ENCODE measurements around the gene SBK2. TPM values are rescaled to one million over a fixed set of nuclear protein-coding genes. Genes with fewer than 3 reads are reported as not detected.
A peak's percentile ranks its signal among the peaks of the same experiment; 100 is the strongest.

The SBK2 gene
- total RNA-seq, 1 donor from 2014 or later = 4.2 TPM

DNA sequence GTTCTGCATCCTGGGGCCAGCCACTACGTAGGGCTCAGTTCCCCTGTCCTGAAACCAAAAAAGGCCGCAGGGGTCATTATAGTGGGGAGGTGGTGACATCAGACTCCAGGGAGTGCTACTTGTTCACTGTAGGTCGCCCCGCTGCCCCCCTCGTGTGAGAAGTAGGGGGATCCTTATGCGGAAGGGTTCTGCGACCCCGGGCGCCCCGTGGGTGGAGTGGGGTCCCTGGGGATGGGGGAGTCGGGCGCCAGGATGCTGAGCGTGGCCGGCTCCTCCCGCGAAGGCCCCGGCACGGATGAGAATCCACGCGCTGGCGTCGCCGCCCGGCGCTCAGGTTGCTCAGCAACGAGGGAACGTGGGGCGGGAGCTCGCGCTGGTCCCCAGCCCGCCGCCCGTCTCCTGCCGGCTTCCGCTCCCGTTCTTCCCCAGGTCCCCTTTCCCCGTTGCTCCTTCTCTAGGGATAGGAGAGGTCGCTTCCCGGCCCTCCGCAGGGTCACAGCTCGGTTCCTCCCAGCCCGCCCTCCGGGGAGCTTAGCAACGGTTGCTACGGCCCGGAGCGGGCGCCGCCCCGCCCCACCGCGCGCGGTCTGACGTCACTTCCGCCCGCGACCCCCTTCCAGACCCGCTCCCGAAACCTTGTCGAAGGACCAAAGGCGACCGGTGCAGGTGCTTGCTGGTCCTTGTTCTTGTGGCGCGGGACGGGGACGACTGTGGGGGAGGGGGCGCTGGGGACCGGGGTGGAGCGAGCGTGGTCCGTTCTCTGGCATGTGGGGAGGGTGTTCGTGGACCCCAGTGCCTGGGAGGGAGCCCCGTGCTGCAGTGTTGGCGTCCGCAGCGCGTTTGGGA lies 52.1 kb downstream of the SBK2 start, which contains the start of gene NAT14:
TSS of gene NAT14 (plus strand) at position 596 of the 846 bp plus-strand sequence. CDS start 521 bp downstream, outside the sequence.
- no peaks in the 10 kb centered on the region for H3K9me3 Mint-ChIP-seq (ENCODE audit: unreplicated experiment)
- Histone ChIP-seq H3K4me2 (ENCODE audit: low read length) (peak within 1 kb of the TSS; percentile 96), H3K9me3 (ENCODE audit: insufficient read depth, low read depth, low read length) (no peaks in the 10 kb centered on the region), H3K27me3 (ENCODE audit: insufficient read depth, low read length) (no peaks in the 10 kb centered on the region), H3K4me1 (ENCODE audit: insufficient read depth, low read length) (peaks cover 49% of the 10 kb centered on the region), H3K79me2 (ENCODE audit: insufficient read depth, low read length) (peaks cover 28% of the 10 kb centered on the region), H4K20me1 (ENCODE audit: insufficient read depth, low read length) (peaks cover 2% of the 10 kb centered on the region), H3K4me3 (ENCODE audit: insufficient read depth, low read depth, low read length) (peak within 1 kb of the TSS; percentile 71), H3K36me3 (ENCODE audit: insufficient read depth, low read length) (no peaks in the 10 kb centered on the region), H3K9ac (ENCODE audit: low read length) (peak within 1 kb of the TSS; percentile 82), H2AFZ (ENCODE audit: low read depth, low read length) (peak within 1 kb of the TSS; percentile 81), H3K27ac (ENCODE audit: low read depth, low read length) (peak within 1 kb of the TSS; percentile 91)
- H3K36me3 Mint-ChIP-seq (ENCODE audit: low read depth, unreplicated experiment) = peaks cover 2% of the 10 kb centered on the region
- H3K27me3 Mint-ChIP-seq (ENCODE audit: low read depth, unreplicated experiment) = no peaks in the 10 kb centered on the region
- FAIRE-seq (no peak), DNase-seq (ENCODE audit: low read depth) (no peak)
- peaks cover 14% of the 10 kb centered on the region for H3K4me1 Mint-ChIP-seq (ENCODE audit: low read depth, unreplicated experiment)
- peak within 1 kb of the TSS; percentile 91 for H3K27ac Mint-ChIP-seq (ENCODE audit: unreplicated experiment)
- H3K4me3 Mint-ChIP-seq (ENCODE audit: unreplicated experiment) = peak within 1 kb of the TSS; percentile 87
- no peak for TF ChIP-seq EZH2 (IDR thresholded peaks at IDR 0.05; ENCODE audit: insufficient read depth, low read length)
- TF ChIP-seq, protein P1, sequence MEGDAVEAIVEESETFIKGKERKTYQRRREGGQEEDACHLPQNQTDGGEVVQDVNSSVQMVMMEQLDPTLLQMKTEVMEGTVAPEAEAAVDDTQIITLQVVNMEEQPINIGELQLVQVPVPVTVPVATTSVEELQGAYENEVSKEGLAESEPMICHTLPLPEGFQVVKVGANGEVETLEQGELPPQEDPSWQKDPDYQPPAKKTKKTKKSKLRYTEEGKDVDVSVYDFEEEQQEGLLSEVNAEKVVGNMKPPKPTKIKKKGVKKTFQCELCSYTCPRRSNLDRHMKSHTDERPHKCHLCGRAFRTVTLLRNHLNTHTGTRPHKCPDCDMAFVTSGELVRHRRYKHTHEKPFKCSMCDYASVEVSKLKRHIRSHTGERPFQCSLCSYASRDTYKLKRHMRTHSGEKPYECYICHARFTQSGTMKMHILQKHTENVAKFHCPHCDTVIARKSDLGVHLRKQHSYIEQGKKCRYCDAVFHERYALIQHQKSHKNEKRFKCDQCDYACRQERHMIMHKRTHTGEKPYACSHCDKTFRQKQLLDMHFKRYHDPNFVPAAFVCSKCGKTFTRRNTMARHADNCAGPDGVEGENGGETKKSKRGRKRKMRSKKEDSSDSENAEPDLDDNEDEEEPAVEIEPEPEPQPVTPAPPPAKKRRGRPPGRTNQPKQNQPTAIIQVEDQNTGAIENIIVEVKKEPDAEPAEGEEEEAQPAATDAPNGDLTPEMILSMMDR (IDR thresholded peaks at IDR 0.05; ENCODE audit: insufficient read depth, low read depth, low read length) = no peak

DNA sequence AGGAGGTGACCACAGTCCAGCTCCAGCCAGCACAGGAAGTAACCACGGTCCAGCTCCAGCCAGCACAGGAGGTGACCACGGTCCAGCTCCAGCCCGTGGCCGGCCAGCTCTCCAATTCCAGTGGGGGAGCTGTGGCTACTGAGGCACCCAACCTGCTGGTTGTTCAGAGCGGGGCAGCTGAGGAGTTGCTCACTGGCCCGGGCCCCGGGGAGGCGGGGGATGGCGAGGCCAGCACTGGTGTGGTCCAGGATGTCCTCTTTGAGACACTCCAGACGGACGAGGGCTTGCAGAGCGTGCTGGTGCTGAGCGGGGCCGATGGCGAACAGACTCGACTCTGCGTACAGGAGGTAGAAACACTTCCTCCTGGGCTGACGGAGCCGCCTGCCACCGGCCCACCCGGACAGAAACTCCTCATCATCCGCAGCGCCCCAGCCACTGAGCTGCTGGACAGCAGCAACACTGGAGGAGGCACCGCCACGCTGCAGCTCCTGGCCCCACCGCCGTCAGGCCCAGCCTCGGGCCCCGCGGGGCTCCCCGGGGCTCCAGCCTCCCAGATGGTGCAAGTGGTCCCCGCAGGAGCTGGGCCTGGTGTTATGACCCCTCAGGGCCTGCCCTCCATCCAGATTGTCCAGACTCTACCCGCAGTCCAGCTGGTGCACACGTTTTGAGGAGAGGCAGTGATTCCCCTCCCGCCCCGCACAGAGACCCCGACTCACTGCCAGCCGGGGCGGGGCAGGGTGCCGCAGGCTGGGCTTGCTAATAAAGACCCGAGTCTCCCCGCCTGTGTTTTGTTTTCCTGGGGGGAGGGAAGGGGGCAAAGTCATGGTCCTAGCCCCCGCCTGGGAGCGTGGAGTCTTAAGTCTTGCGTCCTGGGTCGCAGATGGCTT lies 53.0 kb downstream of the SBK2 start:
- Mint-ChIP-seq H3K27me3 (ENCODE audit: low read depth, unreplicated experiment) (no peaks in the 10 kb centered on the region), H3K9me3 (ENCODE audit: unreplicated experiment) (no peaks in the 10 kb centered on the region), H3K36me3 (ENCODE audit: low read depth, unreplicated experiment) (peaks cover 2% of the 10 kb centered on the region), H3K4me1 (ENCODE audit: low read depth, unreplicated experiment) (peaks cover 14% of the 10 kb centered on the region), H3K27ac (ENCODE audit: unreplicated experiment) (no peak overlapping the region), H3K4me3 (ENCODE audit: unreplicated experiment) (peak overlapping the region; percentile 69)
- H3K27me3 ChIP-seq (ENCODE audit: insufficient read depth, low read length) = no peaks in the 10 kb centered on the region
- TF ChIP-seq EZH2 (IDR thresholded peaks at IDR 0.05; ENCODE audit: insufficient read depth, low read length) = no peak
- TF ChIP-seq, protein P1 (IDR thresholded peaks at IDR 0.05; ENCODE audit: insufficient read depth, low read depth, low read length) = no peak
- H2AFZ ChIP-seq (ENCODE audit: low read depth, low read length) = no peak overlapping the region
- H3K36me3 ChIP-seq (ENCODE audit: insufficient read depth, low read length) = no peaks in the 10 kb centered on the region
- FAIRE-seq (no peak), DNase-seq (ENCODE audit: low read depth) (no peak)
- H3K79me2 ChIP-seq (ENCODE audit: insufficient read depth, low read length) = peaks cover 37% of the 10 kb centered on the region
- peaks cover 9% of the 10 kb centered on the region for H4K20me1 ChIP-seq (ENCODE audit: insufficient read depth, low read length)
- peak overlapping the region; percentile 82 for H3K9ac ChIP-seq (ENCODE audit: low read length)
- no peaks in the 10 kb centered on the region for H3K9me3 ChIP-seq (ENCODE audit: insufficient read depth, low read depth, low read length)
- peak overlapping the region; percentile 82 for H3K27ac ChIP-seq (ENCODE audit: low read depth, low read length)
- peaks cover 41% of the 10 kb centered on the region for H3K4me1 ChIP-seq (ENCODE audit: insufficient read depth, low read length)
- peak overlapping the region; percentile 96 for H3K4me2 ChIP-seq (ENCODE audit: low read length)
- H3K4me3 ChIP-seq (ENCODE audit: insufficient read depth, low read depth, low read length) = peak overlapping the region; percentile 71
